GM13976 (cell line): ENCODE measurements around the gene ARHGAP26.

Source experiments
- DNase-seq: peaks from one replicate; pipeline ENCODE4 v3.0.0; 2012; ENCODE audit warnings: low spot score
- in situ Hi-C: fragments of 300-500 bp; cut with MboI; formaldehyde crosslinking; loops from one replicate; pipeline ENCODE4 v1.12.0; 2022; ENCODE audit warnings: low sequenced_read_pairs, mixed read lengths, inconsistent platforms; ENCODE audit not compliant: unreplicated experiment
- TF ChIP-seq, protein P1 (sequence below): IDR thresholded peaks from 2 replicates; pipeline ENCODE4 v1.5.1; 2012; ENCODE audit warnings: borderline replicate concordance, mild to moderate bottlenecking; ENCODE audit not compliant: insufficient read depth; ENCODE audit errors: extremely low read depth, missing control alignments, control extremely low read depth

ARHGAP26 gene

DNA sequence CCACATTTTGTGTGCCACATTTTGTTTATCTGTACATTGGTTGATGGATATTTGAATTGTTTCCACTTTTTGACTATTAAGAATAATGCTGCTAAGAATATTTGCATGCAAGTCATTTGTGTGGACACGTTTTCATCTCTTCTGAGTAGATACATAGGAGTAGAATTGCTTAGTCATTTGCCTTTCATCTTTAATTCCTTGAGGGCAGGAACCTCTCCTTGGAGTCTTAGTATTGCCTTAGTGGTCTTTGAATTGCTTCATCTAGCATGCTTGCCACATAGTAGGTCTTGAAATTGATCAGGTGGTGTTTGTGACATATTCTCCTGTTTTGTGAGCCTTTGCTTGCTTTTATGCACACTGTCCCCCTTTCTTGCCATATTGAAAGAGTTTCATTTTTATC lies 504.8 kb downstream of the ARHGAP26 start:
- TF ChIP-seq, protein P1, sequence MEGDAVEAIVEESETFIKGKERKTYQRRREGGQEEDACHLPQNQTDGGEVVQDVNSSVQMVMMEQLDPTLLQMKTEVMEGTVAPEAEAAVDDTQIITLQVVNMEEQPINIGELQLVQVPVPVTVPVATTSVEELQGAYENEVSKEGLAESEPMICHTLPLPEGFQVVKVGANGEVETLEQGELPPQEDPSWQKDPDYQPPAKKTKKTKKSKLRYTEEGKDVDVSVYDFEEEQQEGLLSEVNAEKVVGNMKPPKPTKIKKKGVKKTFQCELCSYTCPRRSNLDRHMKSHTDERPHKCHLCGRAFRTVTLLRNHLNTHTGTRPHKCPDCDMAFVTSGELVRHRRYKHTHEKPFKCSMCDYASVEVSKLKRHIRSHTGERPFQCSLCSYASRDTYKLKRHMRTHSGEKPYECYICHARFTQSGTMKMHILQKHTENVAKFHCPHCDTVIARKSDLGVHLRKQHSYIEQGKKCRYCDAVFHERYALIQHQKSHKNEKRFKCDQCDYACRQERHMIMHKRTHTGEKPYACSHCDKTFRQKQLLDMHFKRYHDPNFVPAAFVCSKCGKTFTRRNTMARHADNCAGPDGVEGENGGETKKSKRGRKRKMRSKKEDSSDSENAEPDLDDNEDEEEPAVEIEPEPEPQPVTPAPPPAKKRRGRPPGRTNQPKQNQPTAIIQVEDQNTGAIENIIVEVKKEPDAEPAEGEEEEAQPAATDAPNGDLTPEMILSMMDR: no peak
- in situ Hi-C loops: no loop called here
- DNase-seq: no peak

DNA sequence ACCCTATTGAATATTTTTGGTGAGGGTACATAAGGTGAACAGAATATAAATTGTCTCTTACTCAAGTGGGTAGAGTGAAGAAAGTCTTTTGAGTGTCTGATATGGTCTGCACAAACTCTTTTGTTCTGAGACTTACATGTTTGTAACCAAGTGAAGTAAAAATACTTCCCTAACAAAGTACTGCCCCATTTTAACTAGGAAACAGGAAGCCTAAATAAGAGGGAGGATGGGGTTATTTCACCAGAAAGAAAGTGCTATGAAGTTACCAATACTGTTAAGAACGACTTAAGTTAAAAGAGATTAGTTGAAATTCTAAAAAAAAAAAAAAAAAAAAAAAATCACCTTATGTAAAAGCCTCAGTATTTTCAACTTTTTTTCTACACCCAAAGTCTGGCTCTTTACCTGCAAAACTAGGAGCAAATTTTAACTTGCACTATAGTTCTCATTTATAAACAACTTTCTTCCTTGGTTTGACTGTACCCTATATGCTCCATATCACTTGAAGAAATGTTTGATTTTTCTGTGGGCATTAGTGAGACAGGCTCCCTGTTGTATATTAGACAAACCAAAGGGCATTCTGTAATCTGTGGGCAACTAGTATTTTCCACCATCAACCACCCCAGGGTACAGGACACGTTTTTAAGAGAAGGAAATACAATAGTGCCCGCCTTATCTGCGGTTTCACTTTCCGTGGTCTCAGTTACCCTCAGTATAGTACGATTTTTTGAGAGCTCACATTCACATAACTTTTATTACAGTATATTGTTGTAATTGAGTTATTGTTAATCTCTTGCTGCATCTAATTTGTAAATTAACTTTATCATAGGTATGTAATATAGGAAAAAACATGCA lies 505.6 kb downstream of the ARHGAP26 start:
- in situ Hi-C loops: no loop called here
- DNase-seq: no peak
- TF ChIP-seq, protein P1: no peak

DNA sequence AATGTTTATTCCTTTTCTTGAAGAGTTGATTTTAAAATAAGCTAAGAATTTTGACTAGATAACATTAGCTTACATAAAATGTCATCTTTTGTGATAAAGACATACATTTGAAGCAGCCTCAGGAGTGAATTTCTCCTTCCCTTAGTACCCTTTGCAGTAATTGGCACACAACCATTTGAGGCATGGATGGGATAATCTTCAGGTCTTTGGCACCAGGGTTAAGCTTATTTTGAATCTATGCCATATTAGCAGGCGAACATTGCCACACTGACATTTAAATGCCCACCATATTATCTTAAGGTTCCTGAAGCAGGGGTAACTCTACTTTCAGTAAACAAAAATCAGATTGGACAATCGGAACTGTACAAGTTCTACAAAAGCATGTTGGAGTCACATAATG lies 507.4 kb downstream of the ARHGAP26 start:
- in situ Hi-C loops: no loop called here
- TF ChIP-seq, protein P1: no peak
- no peak for DNase-seq
